Chondrocyte (in vitro differentiated cells): ENCODE data around the gene SELENOF. TPM values are rescaled to one million over a fixed set of nuclear protein-coding genes. Genes with fewer than 3 reads are reported as not detected.
A peak's percentile ranks its signal among the peaks of the same experiment; 100 is the strongest.

Experiments used
- DNase-seq: peaks from one replicate; pipeline ENCODE4 v3.0.0; 2021; ENCODE audit warnings: mixed read lengths, low spot score
- H3K27ac Mint-ChIP-seq: one replicate; pipeline ENCODE4 v1.8.0; 2021; ENCODE audit warnings: mild to moderate bottlenecking, moderate library complexity, mixed read lengths; ENCODE audit not compliant: unreplicated experiment
- H3K27me3 Mint-ChIP-seq: 2 replicates; pipeline ENCODE4 v1.8.0; 2021; ENCODE audit warnings: low read depth, mixed read lengths
- H3K36me3 Mint-ChIP-seq: 2 replicates; pipeline ENCODE4 v1.8.0; 2021; ENCODE audit warnings: low read depth, mixed read lengths
- H3K4me1 Mint-ChIP-seq: 2 replicates; pipeline ENCODE4 v1.8.0; 2021; ENCODE audit warnings: low read depth, mild to moderate bottlenecking, mixed read lengths
- H3K4me3 Mint-ChIP-seq: one replicate; pipeline ENCODE4 v1.8.0; 2021; ENCODE audit warnings: mild to moderate bottlenecking, moderate library complexity, mixed read lengths; ENCODE audit not compliant: unreplicated experiment
- H3K9me3 Mint-ChIP-seq: 2 replicates; pipeline ENCODE4 v1.8.0; 2021; ENCODE audit warnings: low read depth, mixed read lengths
- CTCF ChIP-seq: fragments of 200-600 bp; sonication (generic); IDR thresholded peaks from 2 replicates; pipeline ENCODE4 v1.5.0; 2021; ENCODE audit warnings: antibody characterized with exemption, mild to moderate bottlenecking, moderate library complexity
- long read RNA-seq: library from polyadenylated mRNA; stranded (forward); transcript quantifications from one replicate; pipeline ENCODE4 v2.0.0, GENCODE V29; 2021
- total RNA-seq: library from RNA; stranded (reverse); gene quantifications from 3 replicates; pipeline ENCODE4 v1.2.1, GENCODE V29; 2021

SELENOF gene
- 183 to 216 TPM (median 184 TPM) in 3 replicates for total RNA-seq
- long read RNA-seq, transcript SELENOF-202 (4 exons, 1,220 nt) = minor isoform, 7 of 148 reads
- long read RNA-seq, transcript SELENOF-201 (5 exons, 1,781 nt) = major isoform, 118 of 148 reads
- long read RNA-seq, partial matches to known transcripts = 15 of 148 reads
- long read RNA-seq, other reads (novel, unspliced or antisense) = 5 of 148 reads

- H3K9me3 Mint-ChIP-seq = no peaks in the 10 kb centered on the region
- no peak within 1 kb of the TSS for H3K27ac Mint-ChIP-seq
- H3K27me3 Mint-ChIP-seq = no peaks in the 10 kb centered on the region
- DNase-seq = peak; percentile 98
- H3K36me3 Mint-ChIP-seq = peaks cover 7% of the 10 kb centered on the region
- TF ChIP-seq CTCF = no peak
- H3K4me3 Mint-ChIP-seq = no peak within 1 kb of the TSS
- H3K4me1 Mint-ChIP-seq = peaks cover 35% of the 10 kb centered on the region
Observed at GRCh38 chr1:86913896-86914600, at the start of gene SELENOF. Gene SELENOF (minus strand): TSS chr1:86914126. CDS start chr1:86914111, 15 bp downstream.

GRCh38 chr1:86960548-86960947, 46.6 kb upstream of the SELENOF start:
- peaks cover 5% of the 10 kb centered on the region for H3K4me1 Mint-ChIP-seq
- H3K9me3 Mint-ChIP-seq = no peaks in the 10 kb centered on the region
- no peak for DNase-seq
- no peaks in the 10 kb centered on the region for H3K27me3 Mint-ChIP-seq
- no peaks in the 10 kb centered on the region for H3K36me3 Mint-ChIP-seq
- no peak overlapping the region for H3K27ac Mint-ChIP-seq
- no peak overlapping the region for H3K4me3 Mint-ChIP-seq
- no peak for TF ChIP-seq CTCF

- no peak overlapping the region for H3K4me3 Mint-ChIP-seq
- H3K9me3 Mint-ChIP-seq = no peaks in the 10 kb centered on the region
- H3K27ac Mint-ChIP-seq = no peak overlapping the region
- DNase-seq = no peak
- TF ChIP-seq CTCF = no peak
- no peaks in the 10 kb centered on the region for H3K4me1 Mint-ChIP-seq
- no peaks in the 10 kb centered on the region for H3K36me3 Mint-ChIP-seq
- H3K27me3 Mint-ChIP-seq = no peaks in the 10 kb centered on the region
Observed at GRCh38 chr1:86957221-86957620, 43.3 kb upstream of the SELENOF start.

DNA sequence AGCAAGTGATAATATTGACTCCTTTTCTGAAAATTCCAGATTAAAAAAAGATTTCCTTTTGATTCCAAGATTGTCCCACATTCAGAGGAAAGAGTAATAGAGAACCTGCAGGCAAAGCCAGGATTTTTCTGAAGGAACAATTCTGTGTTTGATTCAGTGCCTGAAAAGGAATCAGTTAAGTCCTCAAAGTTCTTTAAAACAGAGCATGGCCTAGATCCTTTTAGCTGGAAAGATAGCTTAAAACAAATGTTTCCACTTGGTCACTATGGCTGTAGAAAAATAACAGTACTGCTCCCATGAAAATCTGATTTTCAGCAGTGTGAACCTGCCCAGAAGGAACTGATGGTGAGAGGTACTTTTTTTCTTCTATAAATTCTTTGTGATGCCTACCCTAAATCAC, 42.3 kb upstream of the SELENOF start:
- no peak overlapping the region for H3K4me3 Mint-ChIP-seq
- H3K27me3 Mint-ChIP-seq = no peaks in the 10 kb centered on the region
- no peaks in the 10 kb centered on the region for H3K4me1 Mint-ChIP-seq
- H3K27ac Mint-ChIP-seq = no peak overlapping the region
- no peaks in the 10 kb centered on the region for H3K36me3 Mint-ChIP-seq
- TF ChIP-seq CTCF = no peak
- no peaks in the 10 kb centered on the region for H3K9me3 Mint-ChIP-seq
- DNase-seq = no peak

DNA sequence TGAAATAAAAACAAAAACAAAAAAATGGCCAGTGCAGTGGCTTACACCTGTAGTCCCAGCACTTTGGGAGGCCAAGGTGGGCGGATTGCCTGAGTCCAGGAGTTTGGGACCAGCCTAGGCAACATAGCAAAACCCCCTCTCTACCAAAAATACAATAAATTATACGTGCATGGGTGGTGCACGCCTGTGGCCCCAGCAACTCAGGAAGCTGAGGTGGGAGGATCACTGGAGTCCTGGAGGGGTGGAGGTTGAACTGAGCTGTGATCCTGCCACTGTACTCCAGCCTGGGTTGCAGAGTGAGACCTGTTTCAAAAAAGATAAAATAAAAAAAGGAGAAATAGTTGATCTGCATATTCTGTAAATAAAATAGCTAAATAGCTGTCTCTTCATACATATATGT, 41.8 kb upstream of the SELENOF start:
- TF ChIP-seq CTCF = no peak
- Mint-ChIP-seq H3K36me3 (no peaks in the 10 kb centered on the region), H3K4me3 (no peak overlapping the region), H3K4me1 (peaks cover 3% of the 10 kb centered on the region), H3K9me3 (no peaks in the 10 kb centered on the region), H3K27me3 (no peaks in the 10 kb centered on the region), H3K27ac (no peak overlapping the region)
- no peak for DNase-seq
